Measurements from ENCODE around the gene NENF.

GRCh38 chr1:212397171-212397570 is 35.5 kb upstream of the NENF start:
- TF ChIP-seq PATZ1 (CRISPR knock-in tag; IDR thresholded peaks at IDR 0.05; ENCODE audit: borderline replicate concordance) (no peak), RARB (CRISPR knock-in tag; IDR thresholded peaks at IDR 0.05) (no peak), TCF4 (CRISPR knock-in tag; IDR thresholded peaks at IDR 0.05; ENCODE audit: borderline replicate concordance) (no peak), POU6F1 (CRISPR knock-in tag; IDR thresholded peaks at IDR 0.05; ENCODE audit: borderline replicate concordance, low read depth) (no peak)
